Measurements from ENCODE around the gene IFT20.
"Not testable (repeated sequence)": the region's sequence is repeated elsewhere in the genome, so short reads cannot be mapped to it uniquely, and the experiment has no call there.

IFT20 gene

DNA sequence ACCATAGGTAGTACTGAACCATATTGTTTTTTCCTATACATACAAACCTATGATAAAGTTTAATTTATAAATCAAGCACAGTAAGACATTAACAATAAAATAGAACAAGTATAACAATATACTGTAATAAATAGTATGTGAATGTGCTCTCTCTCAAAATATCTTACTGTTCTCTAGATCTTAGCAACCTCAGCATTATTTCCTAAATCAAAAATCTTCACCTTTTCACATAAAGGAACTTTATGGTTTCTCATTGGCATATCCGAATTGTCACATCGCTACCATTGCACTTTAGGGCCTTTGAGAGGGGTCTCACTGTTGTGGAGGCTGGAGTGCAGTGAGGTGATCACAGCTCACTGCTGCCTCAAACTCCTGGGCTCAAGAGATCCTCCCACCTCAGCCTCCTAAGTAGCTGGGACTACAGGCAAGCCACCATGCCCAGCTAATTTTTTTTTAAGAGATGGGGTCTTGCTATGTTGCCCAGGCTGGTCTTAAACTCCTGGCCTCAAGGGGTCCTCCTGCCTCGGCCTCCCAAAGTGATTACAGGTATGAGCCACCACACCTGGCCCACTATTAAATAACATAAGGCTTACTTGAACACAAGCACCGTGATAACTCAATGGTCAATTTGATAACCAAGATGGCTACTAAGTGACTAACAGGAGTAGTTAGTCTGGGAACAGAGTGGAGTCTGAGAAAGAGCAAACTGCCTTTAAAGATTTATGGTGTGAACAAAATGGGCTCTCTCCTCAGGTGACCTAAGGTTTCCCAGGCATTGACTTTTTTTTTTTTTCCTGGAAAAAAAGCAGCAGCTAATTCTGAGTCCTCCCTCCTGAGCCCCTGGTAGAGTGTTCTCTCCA is 19.2 kb downstream of the IFT20 start:
- DNase-seq (ENCODE audit: low read depth), result no peak

DNA sequence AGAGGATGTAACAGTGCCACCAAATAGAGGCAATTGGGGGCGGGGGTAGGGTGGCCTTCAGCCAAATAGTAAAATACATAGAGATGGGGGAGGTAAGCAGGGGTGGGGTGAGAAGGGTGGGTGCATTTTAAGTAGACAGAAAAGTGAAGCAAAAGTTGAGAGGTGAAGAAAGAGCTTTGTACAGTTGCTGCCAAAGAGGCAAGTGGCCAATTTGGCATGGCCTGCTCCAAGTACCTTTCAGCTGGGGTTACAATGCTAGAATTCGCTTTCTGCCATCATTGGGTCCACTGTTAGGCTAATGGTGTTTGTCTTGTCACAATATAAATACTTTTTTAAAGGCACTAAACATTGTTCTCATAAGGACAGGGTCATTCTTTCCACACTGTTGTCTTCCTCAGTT is 21.4 kb downstream of the IFT20 start:
- DNase-seq (ENCODE audit: low read depth), result no peak

DNA sequence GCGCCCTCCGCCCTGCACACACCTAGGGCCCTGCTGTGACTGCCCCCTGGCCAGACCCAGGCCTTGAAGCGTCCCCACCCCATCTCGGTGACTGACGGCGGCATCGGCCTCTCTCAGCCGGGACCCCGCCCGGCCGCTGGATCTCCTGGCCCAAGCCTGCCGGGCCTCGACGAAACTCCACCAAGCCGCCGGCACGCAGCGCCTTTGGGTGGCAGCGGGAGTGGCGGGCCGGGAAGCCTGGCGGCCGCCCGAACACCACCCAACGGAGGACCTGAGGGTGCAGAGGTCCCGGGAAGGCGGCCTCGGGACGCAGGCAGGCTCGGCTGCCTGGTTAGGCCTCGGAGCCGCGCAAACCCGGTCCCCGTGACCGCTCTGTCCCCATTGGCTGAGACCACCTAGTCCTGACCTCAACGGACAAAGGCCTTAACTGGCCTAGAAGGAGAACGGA is 28.3 kb downstream of the IFT20 start:
- DNase-seq (ENCODE audit: low read depth), result no peak

DNA sequence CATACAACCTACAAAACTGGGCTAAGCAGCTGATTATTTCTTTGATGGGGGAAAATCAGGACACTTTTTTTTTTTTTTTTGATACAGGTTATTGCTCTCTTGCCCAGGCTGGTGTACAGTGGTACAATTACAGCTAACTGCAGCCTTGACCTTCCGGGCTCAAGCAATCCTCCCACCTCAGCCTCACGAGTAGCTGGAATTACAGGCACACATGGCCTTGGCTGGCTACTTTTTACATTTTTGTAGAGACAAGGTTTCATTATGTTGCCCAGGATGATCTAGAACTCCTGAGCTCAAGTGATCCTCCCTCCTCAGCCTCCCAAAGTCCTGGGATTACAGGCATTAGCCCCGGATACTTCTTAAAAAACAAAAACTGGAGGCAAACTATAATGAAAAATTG is 36.8 kb downstream of the IFT20 start:
- no peak for DNase-seq (ENCODE audit: low read depth)

DNA sequence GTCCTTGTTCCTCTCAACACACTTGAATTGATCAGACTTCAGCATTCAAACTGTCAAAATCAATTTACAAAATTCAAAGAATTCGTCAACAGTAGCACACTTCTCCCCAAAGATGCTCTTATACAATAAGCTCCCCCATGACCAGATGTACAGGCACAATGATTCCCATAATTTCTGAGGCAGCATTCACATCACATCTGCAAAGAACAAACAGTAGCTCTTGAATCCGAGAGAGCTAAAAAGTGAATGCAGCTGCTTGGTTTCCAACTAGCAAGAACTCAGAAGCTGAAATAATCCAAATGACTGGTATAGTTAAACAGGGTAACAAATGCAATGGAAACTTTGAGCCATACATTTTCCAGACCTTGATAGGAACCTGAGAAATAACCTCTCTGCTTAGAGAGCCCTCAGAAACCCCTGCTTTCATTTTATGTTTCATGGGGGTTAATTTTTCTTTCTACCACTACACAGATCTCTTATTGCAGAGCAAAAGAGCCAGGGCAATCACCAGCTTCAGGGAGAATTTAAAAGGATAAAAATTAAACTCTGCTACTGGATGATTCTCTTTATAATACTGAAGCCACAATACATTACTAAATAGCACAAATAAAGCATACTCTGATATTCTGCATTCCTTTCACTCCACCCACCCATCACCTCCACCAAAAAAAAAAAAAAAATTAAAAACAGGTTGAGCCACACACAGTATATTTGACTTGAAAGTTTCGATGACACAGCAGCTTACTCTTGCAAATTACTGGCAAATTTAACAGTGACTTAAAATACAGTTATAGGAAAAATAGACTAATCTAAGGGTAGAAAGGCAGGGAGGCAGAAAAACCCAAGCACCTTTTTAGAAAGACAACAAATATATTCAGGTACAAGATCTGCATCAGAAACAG is 39.3 kb downstream of the IFT20 start:
- DNase-seq (ENCODE audit: low read depth), result no peak

DNA sequence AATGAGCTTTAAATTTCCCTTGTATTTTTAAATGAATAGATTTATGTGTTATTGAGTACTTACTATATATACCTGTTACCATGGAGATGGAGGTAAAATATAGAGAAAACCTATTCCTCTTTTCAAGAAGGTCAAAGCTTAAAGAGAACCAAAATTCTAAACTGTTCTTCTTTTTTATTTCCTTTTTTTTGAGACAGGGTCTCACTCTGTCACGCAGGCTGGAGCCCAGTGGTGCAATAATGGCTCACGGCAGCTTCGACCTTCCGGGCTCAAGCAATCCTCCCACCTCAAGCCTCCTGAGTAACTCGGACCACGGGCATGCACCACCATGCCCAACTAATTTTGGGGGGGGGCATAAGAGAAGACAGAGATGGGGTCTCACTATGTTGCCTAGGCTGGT is 41.3 kb downstream of the IFT20 start:
- DNase-seq (ENCODE audit: low read depth), result no peak

DNA sequence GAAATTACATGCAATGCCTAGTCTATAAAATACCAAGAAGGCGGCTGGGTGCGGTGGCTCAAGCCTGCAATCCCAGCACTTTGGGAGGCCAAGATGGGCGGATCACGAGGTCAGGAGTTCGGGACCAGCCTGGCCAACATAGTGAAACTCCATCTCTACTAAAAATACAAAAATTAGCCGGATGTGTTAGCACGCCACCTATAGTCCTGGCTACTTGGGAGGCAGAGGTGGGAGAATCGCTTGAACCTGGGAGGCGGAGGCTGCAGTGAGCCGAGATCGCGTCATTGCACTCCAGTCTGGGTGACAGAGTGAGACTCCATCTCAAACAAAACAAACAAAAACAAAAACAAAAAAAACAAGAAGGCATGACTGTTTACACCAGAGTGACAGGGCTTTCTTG is 42.4 kb downstream of the IFT20 start:
- DNase-seq (ENCODE audit: low read depth), result not testable (repeated sequence)

DNA sequence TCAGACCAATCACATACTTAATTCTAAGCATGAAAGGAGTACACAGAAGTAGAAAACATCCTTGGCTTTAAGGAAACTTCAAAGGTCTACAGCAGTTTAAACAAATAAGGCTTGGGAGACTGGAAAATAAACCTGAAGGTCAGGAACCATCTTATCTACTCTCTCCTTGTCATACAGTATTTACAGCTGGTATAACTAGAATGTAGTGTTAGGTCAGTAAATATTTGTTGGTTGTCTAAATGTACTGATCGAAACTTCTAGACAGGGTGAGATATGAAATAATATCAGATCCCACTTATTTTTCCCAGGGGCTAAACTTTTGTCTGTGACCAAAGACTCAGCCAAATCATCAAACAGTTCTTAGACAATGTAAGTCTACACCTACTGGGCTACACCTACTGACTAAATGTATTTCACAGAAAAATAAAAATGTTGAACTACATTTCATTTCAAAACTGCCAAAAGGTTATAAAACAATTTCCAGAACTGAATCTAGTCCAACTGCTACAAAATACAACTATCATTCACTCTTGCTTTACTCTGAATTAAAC is 43.4 kb downstream of the IFT20 start:
- DNase-seq (ENCODE audit: low read depth), result no peak

GRCh38 chr17:28290703-28291102 is 44.6 kb downstream of the IFT20 start:
- no peak for DNase-seq (ENCODE audit: low read depth)

DNA sequence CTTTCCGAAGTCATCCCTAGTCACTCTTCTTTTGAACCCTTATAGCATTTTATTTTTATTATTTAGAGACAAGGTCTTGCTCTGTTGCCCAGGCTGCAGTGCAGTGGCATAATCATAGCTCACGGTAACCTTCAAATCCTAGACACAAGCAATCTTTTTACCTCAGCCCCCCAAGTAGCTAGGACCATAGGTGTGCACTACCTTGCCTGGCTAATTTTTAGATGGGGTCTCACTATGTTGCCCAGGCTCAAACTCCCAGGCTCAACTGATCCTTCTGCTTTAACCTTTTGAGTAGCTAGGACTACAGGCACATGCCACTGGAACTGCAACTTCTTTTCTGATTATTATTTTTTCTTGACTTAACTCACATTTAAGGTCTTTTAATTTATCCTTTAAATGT is 49.3 kb downstream of the IFT20 start:
- DNase-seq (ENCODE audit: low read depth), result no peak

DNA sequence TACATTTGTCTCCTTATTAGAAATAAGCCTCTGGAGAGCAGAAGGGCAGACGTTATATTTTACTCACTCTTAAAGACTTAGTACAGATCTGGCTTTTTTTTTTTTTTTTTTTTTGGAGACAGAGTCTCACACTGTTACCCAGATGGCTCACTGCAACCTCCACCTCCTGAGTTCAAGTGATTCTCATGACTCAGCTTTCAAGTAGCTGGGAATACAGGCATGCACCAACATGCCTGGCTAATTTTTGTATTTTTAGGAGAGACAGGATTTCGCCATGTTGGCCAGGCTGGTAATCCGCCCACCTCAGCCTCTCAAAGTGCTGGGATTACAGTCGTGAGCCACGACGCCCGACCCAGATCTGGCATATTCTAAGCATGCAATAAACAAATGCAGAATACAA is 52.7 kb downstream of the IFT20 start:
- no peak for DNase-seq (ENCODE audit: low read depth)

DNA sequence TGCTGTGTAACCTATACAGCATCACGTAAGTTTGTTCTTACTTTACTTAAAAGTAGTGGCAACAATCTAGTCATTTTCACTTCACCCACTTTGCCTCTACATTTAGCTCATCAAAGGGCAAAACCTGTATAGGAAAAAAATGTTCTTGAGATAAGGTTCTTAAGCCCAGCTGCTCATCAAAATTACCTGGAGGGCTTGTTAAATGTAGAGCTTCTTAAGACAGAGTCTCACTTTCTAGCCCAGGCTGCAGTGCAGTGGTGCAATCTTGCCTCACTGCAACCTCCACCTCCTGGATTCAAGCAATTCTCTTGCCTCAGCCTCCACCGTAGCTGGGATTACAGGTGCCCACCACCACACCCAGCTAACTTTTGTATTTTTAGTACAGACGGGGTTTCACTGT is 54.4 kb downstream of the IFT20 start:
- DNase-seq (ENCODE audit: low read depth), result no peak

DNA sequence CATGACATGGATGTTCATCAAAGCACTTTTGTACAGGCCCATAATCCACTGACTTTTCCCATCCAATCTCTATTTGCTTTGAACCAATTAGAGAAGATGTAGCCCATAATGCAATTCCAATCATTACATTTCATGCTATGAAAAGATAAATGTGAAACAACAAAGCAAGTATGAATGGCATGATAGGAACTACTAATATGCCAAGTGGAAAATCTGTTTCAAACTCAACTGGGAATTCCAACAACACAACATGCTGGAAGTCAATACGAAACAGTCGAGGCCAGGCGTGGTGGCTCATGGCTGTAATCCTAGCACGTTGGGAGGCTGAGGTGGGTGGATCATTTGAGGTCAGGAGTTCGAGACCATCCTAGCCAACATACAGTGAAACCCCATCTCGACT is 55.9 kb downstream of the IFT20 start:
- no peak for DNase-seq (ENCODE audit: low read depth)

Measured in CMK (cell line).